CD4-positive, CD25-positive, alpha-beta regulatory T cell (primary cell): Measurements from ENCODE around the gene PHACTR3. TPM values are rescaled to one million over a fixed set of nuclear protein-coding genes. Genes with fewer than 3 reads are reported as not detected.

Source experiments
- ATAC-seq, 2 donors: fragments of 150-1000 bp; cut with Tn5 transposase; one replicate each; pipeline ENCODE4 v1.10.0; 2021; ENCODE audit warnings: low read depth in 2 of 2, moderate number of reproducible peaks in 2 of 2, moderate library complexity in 1 of 2
- DNase-seq, 3 donors: peaks; one replicate each; pipeline versions ENCODE4 v3.0.0 to v3.0.0-alpha.2; 2012 to 2022; ENCODE audit warnings: mixed read lengths in 1 of 3
- H3K27ac ChIP-seq: one replicate; pipeline ENCODE4 v1.7.0; 2013; ENCODE audit warnings: mild to moderate bottlenecking, low read length; ENCODE audit not compliant: insufficient read depth, poor library complexity, severe bottlenecking
- H3K27me3 ChIP-seq: one replicate; pipeline ENCODE4 v1.7.0; 2013; ENCODE audit warnings: low read length; ENCODE audit not compliant: control insufficient read depth, insufficient read depth
- H3K36me3 ChIP-seq: one replicate; pipeline ENCODE4 v1.7.0; 2013; ENCODE audit warnings: mild to moderate bottlenecking, low read length, moderate library complexity; ENCODE audit not compliant: control insufficient read depth, insufficient read depth
- H3K4me1 ChIP-seq: 2 replicates; pipeline ENCODE4 v1.7.0; 2013; ENCODE audit warnings: mild to moderate bottlenecking, low read length; ENCODE audit not compliant: insufficient read depth, control insufficient read depth, poor library complexity, severe bottlenecking
- H3K4me3 ChIP-seq: one replicate; pipeline ENCODE4 v1.7.0; 2013; ENCODE audit warnings: low read depth, mild to moderate bottlenecking, low read length, moderate library complexity
- H3K9me3 ChIP-seq, 2 experiments: 1 replicate in 1 of 2; 2 replicates in 1 of 2; pipeline ENCODE4 v1.7.0; 2013; ENCODE audit warnings: low read length in 2 of 2, mild to moderate bottlenecking in 1 of 2, moderate library complexity in 1 of 2; ENCODE audit not compliant: control insufficient read depth in 2 of 2
- H3K27ac Mint-ChIP-seq, 3 donors: one replicate each; pipeline ENCODE4 v1.8.0; 2020 to 2022; ENCODE audit warnings: mild to moderate bottlenecking in 3 of 3, mixed read lengths in 3 of 3, moderate library complexity in 2 of 3
- H3K27me3 Mint-ChIP-seq: one replicate; pipeline ENCODE4 v1.8.0; 2022; ENCODE audit warnings: mild to moderate bottlenecking, mixed read lengths
- H3K36me3 Mint-ChIP-seq: one replicate; pipeline ENCODE4 v1.8.0; 2020; ENCODE audit warnings: mixed read lengths
- H3K4me1 Mint-ChIP-seq, 4 donors: one replicate each; pipeline ENCODE4 v1.8.0; 2020 to 2022; ENCODE audit warnings: mixed read lengths in 4 of 4, mild to moderate bottlenecking in 1 of 4
- H3K4me3 Mint-ChIP-seq, 4 donors: one replicate each; pipeline ENCODE4 v1.8.0; 2020 to 2022; ENCODE audit warnings: mild to moderate bottlenecking in 4 of 4, mixed read lengths in 4 of 4, moderate library complexity in 3 of 4
- H3K9me3 Mint-ChIP-seq, 7 donors: one replicate each; pipeline ENCODE4 v1.8.0; 2020 to 2022; ENCODE audit warnings: mixed read lengths in 7 of 7, mild to moderate bottlenecking in 3 of 7, moderate library complexity in 2 of 7
- polyA plus RNA-seq, 4 donors: library from polyadenylated mRNA; unstranded; fragments of 300-500 nt; fragmentation: Illumina TruSeq; gene quantifications; one replicate each; pipeline ENCODE4 v1.2.3, GENCODE V29; 2021
- total RNA-seq: library from RNA; stranded (reverse); gene quantifications from one replicate; pipeline ENCODE4 v1.2.3, GENCODE V29; 2022

Gene PHACTR3
- total and polyA plus RNA-seq, 5 donors from 2014 or later: not detected

DNA sequence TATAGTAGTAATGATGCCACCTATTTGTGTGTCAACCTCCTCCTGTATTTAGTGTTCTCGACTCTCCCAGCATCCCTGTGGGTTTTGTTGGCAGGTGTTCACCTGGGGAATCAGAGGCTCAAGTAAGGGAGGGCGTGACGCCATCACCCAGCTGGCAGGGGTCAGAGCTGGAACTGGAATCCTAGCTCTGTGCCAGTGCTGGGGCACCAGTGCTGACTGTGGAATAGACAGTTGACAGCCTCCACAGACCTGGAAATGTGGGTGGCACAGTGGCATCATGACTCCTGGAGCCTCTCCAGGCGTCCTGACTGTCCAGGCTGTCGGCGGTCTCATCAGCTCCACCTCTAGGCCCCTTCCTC lies 226.3 kb downstream of the PHACTR3 start:
- ATAC-seq: no peak
- no peaks in the 10 kb centered on the region for H3K4me1 ChIP-seq
- H3K27me3 Mint-ChIP-seq: peaks cover under 1% of the 10 kb centered on the region
- peaks cover 2% of the 10 kb centered on the region for H3K27me3 ChIP-seq
- H3K4me3 Mint-ChIP-seq: no peak overlapping the region
- peaks cover 0 to under 1% (median 0%) of the 10 kb centered on the region in 4 donors for H3K4me1 Mint-ChIP-seq
- H3K27ac Mint-ChIP-seq: no peak overlapping the region
- no peaks in the 10 kb centered on the region for H3K36me3 Mint-ChIP-seq
- no peak overlapping the region for H3K4me3 ChIP-seq
- DNase-seq: no peak
- H3K36me3 ChIP-seq: no peaks in the 10 kb centered on the region
- peaks cover 0 to 2% (median 0%) of the 10 kb centered on the region in 7 donors for H3K9me3 Mint-ChIP-seq
- H3K27ac ChIP-seq: no peak overlapping the region
- H3K9me3 ChIP-seq: no peaks in the 10 kb centered on the region

DNA sequence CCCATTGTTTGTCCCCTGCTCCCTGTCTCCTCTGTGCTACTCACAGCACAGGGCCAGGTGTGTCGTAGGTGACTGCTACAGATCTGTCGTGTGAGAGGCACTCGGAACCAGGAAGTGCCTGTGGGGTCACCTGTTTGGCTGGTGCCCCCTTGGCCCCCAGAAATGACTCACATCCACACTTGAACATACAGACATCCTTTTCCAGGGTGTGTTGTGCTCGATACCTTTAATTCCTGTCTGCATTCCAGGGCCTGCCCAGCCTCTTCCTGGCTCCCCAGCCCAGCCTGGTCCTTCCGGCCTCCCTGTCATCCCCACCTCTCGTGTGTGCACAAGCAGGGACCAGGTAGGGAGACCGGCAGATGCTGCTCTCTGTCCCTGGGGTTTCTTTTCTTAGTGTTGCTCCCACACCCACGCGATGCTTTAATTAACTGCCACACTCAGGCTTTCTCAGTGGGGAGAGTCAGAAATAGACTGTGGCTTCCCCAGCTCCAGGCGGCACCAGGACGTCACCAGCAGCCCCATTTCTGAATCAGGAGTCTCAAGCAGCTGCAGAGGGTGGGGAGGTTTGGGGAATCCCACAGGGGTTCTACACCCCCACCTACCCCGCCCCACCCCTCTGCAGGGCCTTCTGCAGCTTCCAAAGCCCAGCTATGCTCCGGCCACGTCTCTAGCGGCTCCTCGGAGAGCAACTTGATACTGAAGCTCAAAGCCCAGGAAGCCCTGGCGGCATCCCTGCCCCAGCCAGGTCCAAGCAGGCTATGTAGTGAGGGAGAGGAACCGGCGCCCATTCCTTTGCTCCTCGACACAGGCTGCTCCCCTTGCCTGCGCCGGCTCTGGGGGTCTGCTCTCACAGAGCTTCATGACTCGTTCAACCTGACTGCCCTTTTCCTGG lies 226.9 kb downstream of the PHACTR3 start:
- ATAC-seq: no peak
- H3K36me3 ChIP-seq: no peaks in the 10 kb centered on the region
- H3K9me3 Mint-ChIP-seq: peaks cover 0 to 2% (median 0%) of the 10 kb centered on the region in 7 donors
- H3K4me3 ChIP-seq: no peak overlapping the region
- no peaks in the 10 kb centered on the region for H3K4me1 ChIP-seq
- no peaks in the 10 kb centered on the region for H3K36me3 Mint-ChIP-seq
- H3K27ac ChIP-seq: no peak overlapping the region
- no peaks in the 10 kb centered on the region for H3K9me3 ChIP-seq
- H3K4me1 Mint-ChIP-seq: peaks cover 0 to 3% (median 1%) of the 10 kb centered on the region in 4 donors
- H3K4me3 Mint-ChIP-seq: no peak overlapping the region
- H3K27me3 Mint-ChIP-seq: no peaks in the 10 kb centered on the region
- peaks cover 2% of the 10 kb centered on the region for H3K27me3 ChIP-seq
- H3K27ac Mint-ChIP-seq: no peak overlapping the region
- DNase-seq: no peak

GRCh38 chr20:59831916-59832270 lies 227.6 kb downstream of the PHACTR3 start:
- H3K27me3 ChIP-seq: peaks cover 5% of the 10 kb centered on the region
- no peaks in the 10 kb centered on the region for H3K27me3 Mint-ChIP-seq

GRCh38 chr20:59832406-59833363 lies 228.3 kb downstream of the PHACTR3 start:
- Histone ChIP-seq H3K9me3 (no peaks in the 10 kb centered on the region), H3K27me3 (peaks cover 5% of the 10 kb centered on the region), H3K36me3 (no peaks in the 10 kb centered on the region), H3K4me3 (no peak overlapping the region), H3K4me1 (no peaks in the 10 kb centered on the region), H3K27ac (no peak overlapping the region)
- Mint-ChIP-seq H3K4me1 (peaks cover 0 to 3% (median 1%) of the 10 kb centered on the region in 4 donors), H3K36me3 (no peaks in the 10 kb centered on the region), H3K27me3 (peaks cover 2% of the 10 kb centered on the region), H3K4me3 (no peak overlapping the region), H3K9me3 (peaks cover 0 to 2% (median 0%) of the 10 kb centered on the region in 7 donors), H3K27ac (no peak overlapping the region)
- no peak for ATAC-seq
- no peak for DNase-seq

More at GRCh38 chr20:59831916-59832270, 227.6 kb downstream of the PHACTR3 start:
- Mint-ChIP-seq H3K4me3 (no peak overlapping the region), H3K27ac (no peak overlapping the region), H3K9me3 (peaks cover 0 to 2% (median 0%) of the 10 kb centered on the region in 7 donors), H3K36me3 (no peaks in the 10 kb centered on the region), H3K4me1 (peaks cover 0 to 3% (median 1%) of the 10 kb centered on the region in 4 donors)
- Histone ChIP-seq H3K27ac (no peak overlapping the region), H3K4me1 (no peaks in the 10 kb centered on the region), H3K36me3 (no peaks in the 10 kb centered on the region), H3K4me3 (no peak overlapping the region), H3K9me3 (no peaks in the 10 kb centered on the region)
- ATAC-seq (no peak), DNase-seq (no peak)

DNA sequence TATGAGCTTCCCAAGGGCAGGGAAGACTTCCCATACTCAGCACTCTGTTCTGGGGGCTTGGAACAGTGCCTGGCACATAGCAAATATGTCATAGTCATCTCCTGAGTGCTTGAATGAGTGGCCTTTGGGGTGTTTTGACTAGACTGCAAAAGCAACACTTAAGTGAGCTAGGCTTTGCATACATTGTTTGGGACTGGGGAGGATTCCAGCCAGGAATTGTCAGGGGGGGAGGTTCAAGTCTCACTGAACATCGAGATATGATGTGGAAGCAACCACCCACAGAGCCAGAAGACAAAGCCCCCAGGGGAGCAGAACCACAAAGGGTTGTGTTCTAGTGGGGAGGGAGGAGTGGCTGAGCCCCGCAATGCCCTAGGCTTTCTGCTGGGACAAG lies 230.7 kb downstream of the PHACTR3 start:
- Histone ChIP-seq H3K27me3 (peaks cover 5% of the 10 kb centered on the region), H3K27ac (no peak overlapping the region), H3K9me3 (no peaks in the 10 kb centered on the region), H3K4me1 (no peaks in the 10 kb centered on the region), H3K36me3 (no peaks in the 10 kb centered on the region), H3K4me3 (no peak overlapping the region)
- Mint-ChIP-seq H3K27ac (no peak overlapping the region), H3K4me1 (peaks cover 0 to 3% (median 1%) of the 10 kb centered on the region in 4 donors), H3K4me3 (no peak overlapping the region), H3K27me3 (peaks cover 7% of the 10 kb centered on the region), H3K36me3 (no peaks in the 10 kb centered on the region), H3K9me3 (no peaks in the 10 kb centered on the region)
- ATAC-seq (no peak), DNase-seq (no peak)

DNA sequence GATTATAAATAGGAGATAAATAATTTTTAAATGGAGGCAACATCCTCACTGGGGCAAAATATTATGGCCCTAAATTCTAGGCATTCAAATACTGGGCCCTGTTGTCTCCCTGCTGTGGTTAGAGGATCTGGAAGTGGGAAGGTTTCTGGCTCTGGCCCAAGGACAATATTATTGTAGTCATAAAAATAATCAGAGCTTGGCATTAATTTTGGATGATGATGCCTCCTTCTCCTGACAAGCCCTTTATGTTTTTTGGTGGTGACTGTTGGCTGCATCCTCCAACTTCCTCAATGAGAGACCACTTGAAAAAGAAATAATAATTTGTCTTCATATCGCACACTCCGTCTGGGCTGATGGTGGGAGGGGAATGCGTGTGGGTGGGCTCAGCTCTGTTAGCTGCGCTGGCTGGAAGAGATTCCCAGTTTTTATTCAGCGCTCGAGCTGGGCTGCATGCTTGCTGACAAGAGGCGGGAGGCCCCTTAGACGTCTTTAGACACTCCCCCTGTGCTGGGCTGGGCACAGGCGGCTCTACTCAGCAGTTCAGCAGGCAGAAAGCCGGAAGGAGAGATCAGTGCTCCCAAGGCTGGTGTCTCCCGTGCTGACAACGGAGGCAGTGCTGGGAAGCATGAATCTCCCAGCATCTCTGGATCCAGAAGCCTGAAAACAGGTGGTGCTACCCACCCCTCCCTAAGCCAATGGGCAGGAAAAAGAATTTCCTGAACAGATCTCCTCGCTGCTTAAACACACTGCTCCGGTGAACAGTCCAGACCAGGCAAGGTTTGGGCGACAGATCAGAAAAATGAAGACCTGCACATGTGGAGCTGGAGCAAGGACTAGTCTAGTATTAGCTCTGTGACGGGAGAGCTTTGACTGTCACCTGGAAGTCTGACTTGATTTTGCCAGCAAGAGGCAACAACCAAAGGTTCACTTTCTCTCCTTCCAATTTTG lies 231.4 kb downstream of the PHACTR3 start:
- H3K27me3 ChIP-seq: peaks cover 5% of the 10 kb centered on the region
- Mint-ChIP-seq H3K27ac (no peak overlapping the region), H3K27me3 (peaks cover 7% of the 10 kb centered on the region), H3K36me3 (no peaks in the 10 kb centered on the region), H3K9me3 (no peaks in the 10 kb centered on the region), H3K4me1 (peaks cover 0 to 3% (median 1%) of the 10 kb centered on the region in 4 donors), H3K4me3 (no peak overlapping the region)
- no peak overlapping the region for H3K4me3 ChIP-seq
- H3K36me3 ChIP-seq: no peaks in the 10 kb centered on the region
- ATAC-seq (no peak), DNase-seq (no peak)
- no peak overlapping the region for H3K27ac ChIP-seq
- H3K4me1 ChIP-seq: no peaks in the 10 kb centered on the region
- H3K9me3 ChIP-seq: no peaks in the 10 kb centered on the region

DNA sequence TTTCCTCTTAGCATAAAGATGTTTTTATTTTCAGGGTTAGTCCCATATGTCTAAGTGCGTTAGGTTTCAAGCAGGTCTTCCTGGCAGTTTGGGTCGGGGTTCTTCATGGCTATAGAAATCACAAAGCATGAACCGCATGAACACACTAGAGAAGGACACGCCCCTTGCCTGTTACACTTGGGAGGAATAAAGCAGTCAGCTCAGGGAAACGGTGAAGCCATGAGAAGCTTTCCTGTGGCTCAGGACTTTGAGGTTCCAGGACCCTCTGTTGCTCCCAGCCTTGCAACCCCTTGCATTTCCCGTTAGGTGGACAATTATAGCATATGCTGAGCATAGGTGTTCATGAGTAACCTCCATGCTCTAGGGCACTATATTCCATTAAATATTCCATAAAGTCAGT lies 232.4 kb downstream of the PHACTR3 start:
- no peak overlapping the region for H3K27ac Mint-ChIP-seq
- no peaks in the 10 kb centered on the region for H3K36me3 Mint-ChIP-seq

More for the DNA sequence above, 232.4 kb downstream of the PHACTR3 start:
- Histone ChIP-seq H3K4me3 (no peak overlapping the region), H3K36me3 (no peaks in the 10 kb centered on the region), H3K4me1 (no peaks in the 10 kb centered on the region), H3K9me3 (no peaks in the 10 kb centered on the region), H3K27ac (no peak overlapping the region), H3K27me3 (peaks cover 5% of the 10 kb centered on the region)
- no peak for ATAC-seq
- Mint-ChIP-seq H3K4me1 (peaks cover 0 to 3% (median 1%) of the 10 kb centered on the region in 4 donors), H3K27me3 (peaks cover 12% of the 10 kb centered on the region), H3K9me3 (no peaks in the 10 kb centered on the region), H3K4me3 (no peak overlapping the region)
- DNase-seq: no peak
